Testis (tissue), 2 donors: ENCODE measurements around the gene MYOM3.

ENCODE experiments used
- POLR2A ChIP-seq: fragments of 450-650 bp; IDR thresholded peaks from one replicate; pipeline ENCODE4 v1.6.1; 2017; ENCODE audit warnings: antibody characterized with exemption, mild to moderate bottlenecking, moderate library complexity
- TF ChIP-seq, protein P1 (sequence below), 3 experiments: fragments of 450-650 bp in 2 of 3; fragments of 200-600 bp in 1 of 3; sonication (generic) in 1 of 3; IDR thresholded peaks; one replicate each; pipeline ENCODE4 v1.5.1; 2016 to 2019; ENCODE audit warnings: antibody characterized with exemption in 3 of 3, mild to moderate bottlenecking in 2 of 3, moderate library complexity in 1 of 3

GRCh38 chr1:24096009-24096738, 15.8 kb downstream of the MYOM3 start:
- TF ChIP-seq, protein P1, sequence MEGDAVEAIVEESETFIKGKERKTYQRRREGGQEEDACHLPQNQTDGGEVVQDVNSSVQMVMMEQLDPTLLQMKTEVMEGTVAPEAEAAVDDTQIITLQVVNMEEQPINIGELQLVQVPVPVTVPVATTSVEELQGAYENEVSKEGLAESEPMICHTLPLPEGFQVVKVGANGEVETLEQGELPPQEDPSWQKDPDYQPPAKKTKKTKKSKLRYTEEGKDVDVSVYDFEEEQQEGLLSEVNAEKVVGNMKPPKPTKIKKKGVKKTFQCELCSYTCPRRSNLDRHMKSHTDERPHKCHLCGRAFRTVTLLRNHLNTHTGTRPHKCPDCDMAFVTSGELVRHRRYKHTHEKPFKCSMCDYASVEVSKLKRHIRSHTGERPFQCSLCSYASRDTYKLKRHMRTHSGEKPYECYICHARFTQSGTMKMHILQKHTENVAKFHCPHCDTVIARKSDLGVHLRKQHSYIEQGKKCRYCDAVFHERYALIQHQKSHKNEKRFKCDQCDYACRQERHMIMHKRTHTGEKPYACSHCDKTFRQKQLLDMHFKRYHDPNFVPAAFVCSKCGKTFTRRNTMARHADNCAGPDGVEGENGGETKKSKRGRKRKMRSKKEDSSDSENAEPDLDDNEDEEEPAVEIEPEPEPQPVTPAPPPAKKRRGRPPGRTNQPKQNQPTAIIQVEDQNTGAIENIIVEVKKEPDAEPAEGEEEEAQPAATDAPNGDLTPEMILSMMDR (IDR thresholded peaks at IDR 0.05): no peak
- no peak for TF ChIP-seq POLR2A
